Activated T-cell treated with anti-CD3 and anti-CD28 coated beads, Interleukin-2, amount 50 U/mL, for 72 hours (primary cell): ENCODE results near the gene LMNTD1. TPM values are rescaled to one million over a fixed set of nuclear protein-coding genes. Genes with fewer than 3 reads are reported as not detected.

Experiments used
- ATAC-seq, 2 donors: fragments of 150-1000 bp; cut with Tn5 transposase; replicated peaks in 1 of 2; 2 replicates each; pipeline ENCODE4 v1.10.0; 2021; ENCODE audit warnings: moderate library complexity in 2 of 2, mild to moderate bottlenecking in 1 of 2
- DNase-seq, 2 donors: peaks; one replicate each; pipeline ENCODE4 v3.0.0; 2021 to 2022; ENCODE audit warnings: mixed read lengths in 1 of 2
- H3K27ac Mint-ChIP-seq: one replicate; pipeline ENCODE4 v1.8.0; 2022; ENCODE audit warnings: mild to moderate bottlenecking, moderate library complexity, mixed read lengths
- H3K27me3 Mint-ChIP-seq: one replicate; pipeline ENCODE4 v1.8.0; 2022; ENCODE audit warnings: low read depth, mixed read lengths
- H3K36me3 Mint-ChIP-seq, 2 donors: one replicate each; pipeline ENCODE4 v1.8.0; 2022; ENCODE audit warnings: mixed read lengths in 2 of 2, mild to moderate bottlenecking in 1 of 2; ENCODE audit not compliant: insufficient read depth in 2 of 2
- H3K4me1 Mint-ChIP-seq: one replicate; pipeline ENCODE4 v1.8.0; 2022; ENCODE audit warnings: low read depth, mixed read lengths
- H3K4me3 Mint-ChIP-seq, 2 donors: one replicate each; pipeline ENCODE4 v1.8.0; 2022; ENCODE audit warnings: mild to moderate bottlenecking in 2 of 2, mixed read lengths in 2 of 2, moderate library complexity in 2 of 2
- H3K9me3 Mint-ChIP-seq, 2 donors: one replicate each; pipeline ENCODE4 v1.8.0; 2022; ENCODE audit warnings: mixed read lengths in 2 of 2
- total RNA-seq, 2 donors: library from RNA; stranded (reverse); gene quantifications; one replicate each; pipeline ENCODE4 v1.2.3, GENCODE V29; 2022

LMNTD1 gene
- total RNA-seq, 2 donors from 2014 or later, result not detected

DNA sequence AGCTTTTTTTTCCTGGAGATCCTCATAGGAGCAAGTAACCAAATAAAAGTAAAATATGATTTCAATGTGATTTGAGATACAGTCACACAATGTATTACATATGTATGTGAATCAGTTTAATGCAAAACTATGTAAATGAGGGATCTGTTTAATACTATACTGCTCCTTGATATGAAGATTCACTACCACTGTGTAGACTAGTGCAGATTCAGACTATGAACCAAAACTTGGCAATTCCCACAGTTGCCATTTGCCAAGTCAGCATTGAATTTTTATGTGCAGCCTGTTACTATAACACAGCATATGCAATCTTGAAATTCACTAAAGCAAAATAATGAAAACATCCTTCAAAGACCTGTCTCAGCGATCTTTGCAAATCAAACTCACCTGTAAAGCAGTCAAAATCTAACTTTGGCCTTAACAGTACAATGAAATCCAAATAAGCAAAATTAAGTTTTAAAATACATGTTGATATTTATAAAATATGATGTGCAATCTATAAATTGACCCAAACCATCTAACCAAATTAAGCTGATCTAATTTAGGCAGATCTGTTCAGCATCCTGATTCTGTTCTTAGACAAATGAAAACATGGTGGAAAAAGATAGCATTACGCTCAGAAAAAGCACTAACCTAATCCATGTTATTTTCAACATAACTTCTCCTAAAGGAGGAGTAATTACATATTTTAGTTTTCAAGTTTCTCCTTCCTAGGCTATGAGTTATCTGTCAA lies 25.5 kb upstream of the LMNTD1 start:
- no peak overlapping the region for H3K27ac Mint-ChIP-seq
- ATAC-seq, result no peak
- peaks cover 4% of the 10 kb centered on the region for H3K4me1 Mint-ChIP-seq
- peaks cover 0 to 2% of the 10 kb centered on the region in 2 donors for H3K36me3 Mint-ChIP-seq
- no peaks in the 10 kb centered on the region for H3K27me3 Mint-ChIP-seq
- no peak overlapping the region for H3K4me3 Mint-ChIP-seq
- no peak for DNase-seq
- H3K9me3 Mint-ChIP-seq, result peaks cover 2% of the 10 kb centered on the region in 2 donors

DNA sequence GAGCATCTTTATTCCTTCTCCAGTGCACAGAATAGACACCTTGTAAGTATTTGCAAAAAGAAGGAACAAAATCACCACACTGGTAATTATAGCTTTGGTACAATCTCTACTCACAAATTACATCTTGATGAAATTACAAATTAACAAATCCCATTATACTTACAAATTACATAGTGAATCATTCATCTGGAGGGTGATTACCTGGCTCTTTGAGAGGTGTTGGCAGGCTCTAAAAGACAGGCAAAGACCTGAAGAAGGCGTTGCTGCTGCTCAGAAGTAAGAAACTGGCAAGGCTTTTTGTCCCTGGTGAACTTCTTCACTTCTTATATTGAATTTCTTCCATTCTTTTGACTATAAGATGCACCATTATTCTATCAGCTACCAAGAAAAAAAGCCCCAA lies 21.7 kb upstream of the LMNTD1 start:
- H3K27me3 Mint-ChIP-seq, result no peaks in the 10 kb centered on the region
- H3K36me3 Mint-ChIP-seq, result peaks cover 0 to 2% of the 10 kb centered on the region in 2 donors
- H3K4me1 Mint-ChIP-seq, result no peaks in the 10 kb centered on the region
- peaks cover 2% of the 10 kb centered on the region in 2 donors for H3K9me3 Mint-ChIP-seq
- DNase-seq (no peak), ATAC-seq (no peak)
- H3K4me3 Mint-ChIP-seq, result no peak overlapping the region
- H3K27ac Mint-ChIP-seq, result no peak overlapping the region

GRCh38 chr12:25573346-25573745 lies 20.3 kb upstream of the LMNTD1 start:
- Mint-ChIP-seq H3K27me3 (no peaks in the 10 kb centered on the region), H3K4me3 (no peak overlapping the region), H3K9me3 (peaks cover 2% of the 10 kb centered on the region in 2 donors), H3K27ac (no peak overlapping the region), H3K4me1 (no peaks in the 10 kb centered on the region), H3K36me3 (peaks cover 0 to 2% of the 10 kb centered on the region in 2 donors)
- ATAC-seq (no peak), DNase-seq (no peak)

- DNase-seq, result no peak
- Mint-ChIP-seq H3K9me3 (peaks cover 0 to 1% of the 10 kb centered on the region in 2 donors), H3K36me3 (no peaks in the 10 kb centered on the region), H3K4me3 (no peak overlapping the region), H3K4me1 (no peaks in the 10 kb centered on the region), H3K27me3 (no peaks in the 10 kb centered on the region), H3K27ac (no peak overlapping the region)
- ATAC-seq, result no peak
Observed at GRCh38 chr12:25570418-25570817, 17.3 kb upstream of the LMNTD1 start.

GRCh38 chr12:25566202-25566949 lies 13.3 kb upstream of the LMNTD1 start:
- Mint-ChIP-seq H3K4me1 (no peaks in the 10 kb centered on the region), H3K27ac (no peak overlapping the region), H3K27me3 (no peaks in the 10 kb centered on the region), H3K9me3 (peaks cover 0 to 6% of the 10 kb centered on the region in 2 donors), H3K4me3 (no peak overlapping the region), H3K36me3 (peaks cover 0 to 3% of the 10 kb centered on the region in 2 donors)
- ATAC-seq (no peak), DNase-seq (no peak)

DNA sequence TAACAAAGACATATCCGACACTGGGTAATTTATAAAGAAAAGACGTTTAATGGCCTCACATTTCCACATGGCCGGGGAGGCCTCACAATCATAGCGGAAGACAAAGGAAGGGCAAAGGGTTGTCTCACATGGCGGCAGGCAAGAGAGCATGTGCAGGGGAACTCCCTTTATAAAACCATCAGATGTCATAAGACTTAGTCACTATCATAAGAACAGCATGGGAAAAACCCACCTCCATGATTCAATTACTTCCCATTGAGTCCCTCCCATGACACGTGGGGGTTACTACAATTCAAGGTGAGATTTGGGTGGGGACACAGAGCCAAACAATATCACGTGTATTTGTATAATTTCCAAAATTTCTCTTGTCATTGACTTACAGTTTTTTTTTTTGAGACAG lies 5.5 kb upstream of the LMNTD1 start:
- Mint-ChIP-seq H3K27me3 (no peaks in the 10 kb centered on the region), H3K4me3 (no peak overlapping the region), H3K4me1 (peaks cover 10% of the 10 kb centered on the region), H3K27ac (no peak overlapping the region), H3K36me3 (peaks cover 2 to 9% of the 10 kb centered on the region in 2 donors), H3K9me3 (peaks cover 1 to 14% of the 10 kb centered on the region in 2 donors)
- ATAC-seq, result no peak
- peak in 1 of 2 donors; percentile 2 for DNase-seq

- peaks cover 2 to 8% of the 10 kb centered on the region in 2 donors for H3K36me3 Mint-ChIP-seq
- peak; percentile 7 to 23 for DNase-seq
Observed at GRCh38 chr12:25557830-25558436, 4.8 kb upstream of the LMNTD1 start.

DNA sequence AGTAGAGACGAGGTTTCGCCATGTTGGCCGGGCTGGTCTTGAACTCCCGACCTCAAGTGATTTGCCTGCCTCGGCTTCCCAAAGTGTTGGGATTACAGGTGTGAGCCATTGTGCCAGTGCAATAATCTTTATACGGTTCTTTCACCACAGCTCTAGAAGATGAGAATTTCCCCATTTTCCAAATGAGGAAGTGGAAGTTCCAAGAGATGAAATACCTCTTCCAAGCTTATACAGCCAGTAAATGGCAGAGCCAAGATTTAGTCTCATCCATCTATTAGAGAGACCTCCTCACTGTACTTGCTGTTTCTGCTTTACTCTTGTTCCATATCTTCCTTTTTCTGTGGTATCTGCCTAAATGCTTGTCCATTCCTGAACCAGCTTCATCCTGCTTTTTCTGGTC lies 3.1 kb upstream of the LMNTD1 start:
- H3K27ac Mint-ChIP-seq, result no peak overlapping the region
- DNase-seq (no peak), ATAC-seq (no peak)
- H3K9me3 Mint-ChIP-seq, result peaks cover 1 to 7% of the 10 kb centered on the region in 2 donors
- H3K4me3 Mint-ChIP-seq, result no peak overlapping the region
- peaks cover 10% of the 10 kb centered on the region for H3K4me1 Mint-ChIP-seq
- H3K27me3 Mint-ChIP-seq, result no peaks in the 10 kb centered on the region
- H3K36me3 Mint-ChIP-seq, result peaks cover 2 to 5% of the 10 kb centered on the region in 2 donors

More at GRCh38 chr12:25557830-25558436, 4.8 kb upstream of the LMNTD1 start:
- Mint-ChIP-seq H3K9me3 (peaks cover 1 to 12% of the 10 kb centered on the region in 2 donors), H3K27me3 (no peaks in the 10 kb centered on the region), H3K4me1 (peaks cover 10% of the 10 kb centered on the region), H3K4me3 (no peak overlapping the region), H3K27ac (peak overlapping the region; percentile 39)
- ATAC-seq, result no peak

DNA sequence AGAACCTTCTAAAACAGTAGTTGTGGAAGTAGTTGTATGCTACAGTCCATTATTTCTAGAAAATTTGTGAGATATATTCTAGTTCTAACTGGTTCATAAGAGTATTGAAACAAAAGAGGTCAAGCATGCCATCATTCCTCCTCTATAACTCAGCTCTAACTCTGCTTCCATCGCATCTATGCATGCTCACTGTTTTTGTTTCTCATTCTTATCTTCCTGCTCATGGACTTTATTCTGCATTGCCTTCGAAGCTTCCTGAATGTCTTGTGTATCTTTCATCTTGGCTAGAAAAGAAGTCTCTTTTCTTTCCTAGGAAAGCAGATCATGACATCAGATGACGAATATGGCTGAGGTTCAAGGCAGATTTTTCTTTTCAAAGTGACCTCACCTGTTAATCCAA lies 402 bp downstream of the LMNTD1 start:
- no peak overlapping the region for H3K27ac Mint-ChIP-seq
- H3K27me3 Mint-ChIP-seq, result no peaks in the 10 kb centered on the region
- no peaks in the 10 kb centered on the region for H3K9me3 Mint-ChIP-seq
- DNase-seq, result no peak
- H3K4me3 Mint-ChIP-seq, result no peak overlapping the region
- peaks cover under 1% of the 10 kb centered on the region for H3K4me1 Mint-ChIP-seq
- ATAC-seq, result no peak
- H3K36me3 Mint-ChIP-seq, result no peaks in the 10 kb centered on the region

- H3K4me1 Mint-ChIP-seq, result no peaks in the 10 kb centered on the region
- no peaks in the 10 kb centered on the region for H3K36me3 Mint-ChIP-seq
- no peaks in the 10 kb centered on the region for H3K9me3 Mint-ChIP-seq
- ATAC-seq (no peak), DNase-seq (no peak)
- H3K4me3 Mint-ChIP-seq, result no peak overlapping the region
- H3K27me3 Mint-ChIP-seq, result no peaks in the 10 kb centered on the region
- H3K27ac Mint-ChIP-seq, result no peak overlapping the region
Observed at GRCh38 chr12:25550186-25550585, 2.9 kb downstream of the LMNTD1 start.

- H3K4me3 Mint-ChIP-seq, result no peak overlapping the region
- no peaks in the 10 kb centered on the region for H3K36me3 Mint-ChIP-seq
- DNase-seq (no peak), ATAC-seq (no peak)
- H3K9me3 Mint-ChIP-seq, result no peaks in the 10 kb centered on the region
- no peak overlapping the region for H3K27ac Mint-ChIP-seq
- no peaks in the 10 kb centered on the region for H3K4me1 Mint-ChIP-seq
- no peaks in the 10 kb centered on the region for H3K27me3 Mint-ChIP-seq
Observed at GRCh38 chr12:25549120-25549519, 4.0 kb downstream of the LMNTD1 start.

- Mint-ChIP-seq H3K9me3 (no peaks in the 10 kb centered on the region), H3K4me3 (no peak overlapping the region), H3K27ac (no peak overlapping the region), H3K4me1 (no peaks in the 10 kb centered on the region), H3K27me3 (no peaks in the 10 kb centered on the region), H3K36me3 (no peaks in the 10 kb centered on the region)
- DNase-seq (no peak), ATAC-seq (no peak)
Observed at GRCh38 chr12:25546318-25546717, 6.8 kb downstream of the LMNTD1 start.

DNA sequence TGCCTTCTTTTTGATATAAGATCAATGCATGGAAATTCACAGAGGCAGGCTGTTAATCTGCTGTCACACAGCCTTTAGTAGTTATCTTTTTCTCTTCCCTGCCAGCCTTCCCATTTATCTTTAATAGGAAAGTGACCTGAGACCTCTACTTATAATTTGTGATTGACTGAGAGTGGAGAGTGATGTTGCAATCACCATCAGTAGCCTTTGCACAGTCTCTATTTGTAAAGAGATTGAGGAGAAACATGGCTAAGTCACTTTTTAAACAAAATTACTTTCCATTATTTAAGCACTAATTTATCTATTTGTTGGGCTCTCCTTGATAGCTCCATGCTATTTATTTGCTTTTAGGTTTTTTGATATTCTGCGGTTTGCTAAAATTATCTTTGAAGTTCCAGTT lies 19.9 kb downstream of the LMNTD1 start:
- ATAC-seq (no peak), DNase-seq (no peak)
- Mint-ChIP-seq H3K27ac (no peak overlapping the region), H3K36me3 (no peaks in the 10 kb centered on the region), H3K27me3 (no peaks in the 10 kb centered on the region), H3K9me3 (peaks cover 2% of the 10 kb centered on the region in 2 donors), H3K4me3 (no peak overlapping the region), H3K4me1 (no peaks in the 10 kb centered on the region)
